Measurements from ENCODE around the gene PNKD. TPM values are rescaled to one million over a fixed set of nuclear protein-coding genes. Genes with fewer than 3 reads are reported as not detected.
A peak's percentile ranks its signal among the peaks of the same experiment; 100 is the strongest.

PNKD gene
- total and polyA plus RNA-seq, 8 donors: 17.2 to 89.1 (median 23.0) TPM

GRCh38 chr2:218294430-218295022, 24.2 kb downstream of the PNKD start:
- DNase-seq: peak in 1 of 6 donors; percentile 44
- Histone ChIP-seq H3K4me1 (peaks cover 19 to 50% (median 47%) of the 10 kb centered on the region in 3 donors), H3K9me3 (no peaks in the 10 kb centered on the region), H3K27me3 (no peaks in the 10 kb centered on the region), H3K36me3 (no peaks in the 10 kb centered on the region), H3K27ac (peak overlapping the region; percentile 96 to 100 (median 98)), H3K4me3 (no peak overlapping the region)
- 30 to 39% methylated on average over 5 of the region's 5 CpGs for WGBS, 2 donors
- TF ChIP-seq CTCF (IDR thresholded peaks at IDR 0.05): no peak
- ATAC-seq: peak in 3 of 4 donors; percentile 8 to 18 (median 13)
- no peak for FAIRE-seq
- intact Hi-C loops (cut with DNase I): no loop called here

GRCh38 chr2:218295029-218295428, 24.7 kb downstream of the PNKD start:
- TF ChIP-seq CTCF (IDR thresholded peaks at IDR 0.05): no peak
- ATAC-seq (peak; percentile 13 to 49 (median 30)), DNase-seq (peak in 4 of 6 donors; percentile 50 to 64 (median 57)), FAIRE-seq (no peak)
- Histone ChIP-seq H3K27ac (peak overlapping the region; percentile 96 to 100 (median 98)), H3K4me1 (peaks cover 19 to 47% (median 47%) of the 10 kb centered on the region in 3 donors), H3K4me3 (no peak overlapping the region), H3K27me3 (no peaks in the 10 kb centered on the region), H3K9me3 (no peaks in the 10 kb centered on the region), H3K36me3 (no peaks in the 10 kb centered on the region)
- intact Hi-C loops (cut with DNase I): no loop called here
- WGBS, 2 donors: 5 to 14% methylated on average over 7 of the region's 7 CpGs

GRCh38 chr2:218296200-218296599, 25.9 kb downstream of the PNKD start:
- H3K27ac ChIP-seq: peak overlapping the region; percentile 96 to 100 (median 98)
- H3K27me3 ChIP-seq: no peaks in the 10 kb centered on the region
- H3K4me3 ChIP-seq: no peak overlapping the region
- intact Hi-C loops (cut with DNase I): no loop called here
- no peaks in the 10 kb centered on the region for H3K9me3 ChIP-seq
- WGBS, 2 donors: 77 to 85% methylated on average over 1 of the region's 1 CpG
- H3K36me3 ChIP-seq: no peaks in the 10 kb centered on the region
- FAIRE-seq (no peak), DNase-seq (no peak), ATAC-seq (no peak)
- peaks cover 19 to 43% (median 38%) of the 10 kb centered on the region in 3 donors for H3K4me1 ChIP-seq
- no peak for TF ChIP-seq CTCF (IDR thresholded peaks at IDR 0.05)

- no peak for FAIRE-seq
- Histone ChIP-seq H3K4me3 (no peak overlapping the region), H3K27me3 (no peaks in the 10 kb centered on the region), H3K27ac (peak overlapping the region in 2 of 4 donors; percentile 39 to 98), H3K4me1 (peaks cover 19 to 43% (median 38%) of the 10 kb centered on the region in 3 donors), H3K9me3 (no peaks in the 10 kb centered on the region), H3K36me3 (no peaks in the 10 kb centered on the region)
- DNase-seq: no peak
- no peak for ATAC-seq
- 68 to 76% methylated on average over 7 of the region's 7 CpGs for WGBS, 2 donors
- intact Hi-C loops (cut with DNase I): no loop called here
- no peak for TF ChIP-seq CTCF (IDR thresholded peaks at IDR 0.05)
Observed at GRCh38 chr2:218296847-218297246, 26.5 kb downstream of the PNKD start.

GRCh38 chr2:218298314-218298875, 28.1 kb downstream of the PNKD start:
- ATAC-seq: no peak
- 54 to 62% methylated on average over 6 of the region's 6 CpGs for whole genome bisulfite sequencing, 2 donors
- peaks cover 11 to 36% (median 29%) of the 10 kb centered on the region in 3 donors for H3K4me1 ChIP-seq
- no peaks in the 10 kb centered on the region for H3K27me3 ChIP-seq
- no peak for DNase-seq
- no peak for FAIRE-seq
- no peak for TF ChIP-seq CTCF (IDR thresholded peaks at IDR 0.05)
- H3K4me3 ChIP-seq: no peak overlapping the region
- intact Hi-C loops (cut with DNase I): no loop called here
- no peaks in the 10 kb centered on the region for H3K9me3 ChIP-seq
- H3K27ac ChIP-seq: peak overlapping the region in 2 of 4 donors; percentile 62 to 98
- no peaks in the 10 kb centered on the region for H3K36me3 ChIP-seq
